Mesenteric fat pad (tissue), 1 donor: ENCODE results near the gene SPAM1. TPM values are rescaled to one million over a fixed set of nuclear protein-coding genes. Genes with fewer than 3 reads are reported as not detected.
"Not testable (repeated sequence)": the region's sequence is repeated elsewhere in the genome, so short reads cannot be mapped to it uniquely, and the experiment has no call there.

ENCODE experiments used
- DNase-seq: peaks from one replicate; pipeline ENCODE4 v3.0.0-alpha.2; 2020; ENCODE audit warnings: low spot score
- long read RNA-seq: library from polyadenylated mRNA; unstranded; transcript quantifications from one replicate; pipeline ENCODE4 v2.0.0, GENCODE V29; 2020
- total RNA-seq: library from RNA; stranded (reverse); fragmentation: NEBNext Ultra II Directional; extraction: Animal tissue kit (Norgen Biotek cat#: 25700); gene quantifications from one replicate; pipeline ENCODE4 v1.2.1, GENCODE V29; 2021
- donor health status: DM: yes; HTN: yes; CAD: no.

Gene SPAM1, protein sequence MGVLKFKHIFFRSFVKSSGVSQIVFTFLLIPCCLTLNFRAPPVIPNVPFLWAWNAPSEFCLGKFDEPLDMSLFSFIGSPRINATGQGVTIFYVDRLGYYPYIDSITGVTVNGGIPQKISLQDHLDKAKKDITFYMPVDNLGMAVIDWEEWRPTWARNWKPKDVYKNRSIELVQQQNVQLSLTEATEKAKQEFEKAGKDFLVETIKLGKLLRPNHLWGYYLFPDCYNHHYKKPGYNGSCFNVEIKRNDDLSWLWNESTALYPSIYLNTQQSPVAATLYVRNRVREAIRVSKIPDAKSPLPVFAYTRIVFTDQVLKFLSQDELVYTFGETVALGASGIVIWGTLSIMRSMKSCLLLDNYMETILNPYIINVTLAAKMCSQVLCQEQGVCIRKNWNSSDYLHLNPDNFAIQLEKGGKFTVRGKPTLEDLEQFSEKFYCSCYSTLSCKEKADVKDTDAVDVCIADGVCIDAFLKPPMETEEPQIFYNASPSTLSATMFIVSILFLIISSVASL
- not detected for total RNA-seq
- long read RNA-seq: 0 reads

DNA sequence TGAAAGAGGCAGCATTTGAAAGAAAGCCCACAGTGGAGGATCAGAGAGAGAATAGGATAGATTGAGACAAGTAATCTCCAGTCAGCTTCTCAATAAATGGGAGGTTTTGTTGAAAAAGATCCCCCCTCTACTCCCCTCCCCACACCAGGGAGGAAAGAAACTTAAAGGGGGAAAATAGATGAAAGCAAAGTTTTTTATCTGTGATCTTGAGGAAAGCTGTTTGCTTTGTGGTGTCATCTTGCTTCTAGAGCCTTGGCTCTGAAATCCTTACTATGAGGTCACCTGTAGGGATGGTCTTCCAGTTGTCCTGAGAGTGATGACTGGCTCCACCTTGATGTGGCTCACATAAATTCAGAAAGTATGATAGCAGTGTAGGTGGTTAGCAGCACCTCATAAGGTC lies at the start of gene SPAM1:
Gene SPAM1, plus strand, starts transcription at position 301 of the 400 bp plus-strand sequence. CDS start 28,330 bp downstream, outside the sequence.
- DNase-seq: no peak

DNA sequence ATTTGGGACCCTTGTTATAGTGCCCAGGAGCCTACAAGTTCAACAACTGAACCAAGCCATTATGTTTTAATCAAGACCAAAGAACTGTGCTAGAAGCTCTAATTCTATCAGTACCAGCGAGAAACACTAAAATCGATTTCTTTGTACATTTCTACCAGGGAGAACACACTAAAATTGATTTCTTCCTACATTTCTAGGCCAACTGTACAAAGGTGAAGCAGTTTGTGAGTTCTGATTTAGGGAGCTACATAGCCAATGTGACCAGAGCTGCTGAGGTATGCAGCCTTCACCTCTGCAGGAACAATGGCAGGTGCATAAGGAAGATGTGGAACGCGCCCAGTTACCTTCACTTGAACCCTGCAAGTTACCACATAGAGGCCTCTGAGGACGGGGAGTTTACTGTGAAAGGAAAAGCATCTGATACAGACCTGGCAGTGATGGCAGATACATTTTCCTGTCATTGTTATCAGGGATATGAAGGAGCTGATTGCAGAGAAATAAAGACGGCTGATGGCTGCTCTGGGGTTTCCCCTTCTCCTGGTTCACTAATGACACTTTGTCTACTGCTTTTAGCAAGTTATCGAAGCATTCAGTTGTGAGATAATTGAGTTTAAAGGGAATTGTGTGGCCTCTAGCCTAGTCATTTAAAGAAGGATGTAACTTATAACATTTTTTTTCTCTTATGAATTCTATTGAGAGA lies 48.3 kb upstream of the SPAM1 start:
- DNase-seq: no peak

DNA sequence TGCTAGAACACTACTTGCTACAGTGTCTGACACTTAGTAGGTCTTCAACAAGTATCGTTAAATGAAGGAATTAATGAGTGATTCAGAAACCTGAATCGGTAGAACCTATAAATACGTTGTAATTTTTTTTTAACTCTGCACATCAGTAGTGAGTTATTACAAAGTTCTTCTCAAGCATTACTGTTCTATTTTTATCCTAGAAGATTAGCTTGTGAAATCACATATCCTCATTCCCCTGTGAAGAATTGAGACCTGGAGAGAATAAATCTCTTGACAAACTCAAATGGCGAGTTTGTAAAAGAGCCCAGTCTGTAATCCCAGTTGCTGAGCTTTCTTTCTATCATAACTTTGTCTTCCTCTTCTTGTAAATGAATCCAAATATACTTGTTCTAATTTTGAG lies 45.4 kb upstream of the SPAM1 start:
- DNase-seq: no peak

DNA sequence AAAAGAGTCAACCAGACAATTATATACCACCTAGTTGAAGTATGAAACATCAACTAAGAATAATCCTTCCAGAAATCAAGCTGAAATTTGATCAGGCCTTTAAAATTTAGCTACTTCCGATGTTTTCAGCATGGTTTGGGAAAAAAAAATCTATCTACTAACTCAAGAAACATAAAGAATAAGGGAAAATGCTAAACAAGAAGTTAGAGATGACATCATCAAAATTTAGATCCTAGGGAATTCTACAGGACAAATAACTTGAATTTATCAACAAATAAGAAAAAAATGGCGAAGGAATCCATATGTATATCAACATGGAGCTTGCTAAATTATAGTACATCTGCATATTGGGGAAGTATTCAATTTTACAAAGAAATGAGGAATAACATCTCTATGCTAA lies 43.7 kb upstream of the SPAM1 start:
- no peak for DNase-seq

DNA sequence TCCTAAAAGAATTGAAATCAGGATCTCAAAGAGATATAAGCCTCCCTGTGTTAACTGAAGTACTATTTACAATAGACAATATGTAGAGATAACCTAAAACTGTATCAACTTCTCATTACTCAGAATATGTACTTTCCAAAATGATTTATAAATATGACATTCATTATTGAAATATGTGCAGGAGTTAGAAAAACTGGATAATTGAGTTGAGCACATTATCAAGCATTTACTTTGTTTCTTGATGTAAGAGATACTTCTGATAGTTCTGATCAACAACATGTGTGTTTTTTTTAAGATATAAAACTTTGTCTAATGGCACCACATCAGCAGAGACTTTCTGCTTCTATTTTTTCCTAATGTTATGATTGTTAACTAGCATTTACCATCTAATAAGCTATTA lies 41.9 kb upstream of the SPAM1 start:
- no peak for DNase-seq

DNA sequence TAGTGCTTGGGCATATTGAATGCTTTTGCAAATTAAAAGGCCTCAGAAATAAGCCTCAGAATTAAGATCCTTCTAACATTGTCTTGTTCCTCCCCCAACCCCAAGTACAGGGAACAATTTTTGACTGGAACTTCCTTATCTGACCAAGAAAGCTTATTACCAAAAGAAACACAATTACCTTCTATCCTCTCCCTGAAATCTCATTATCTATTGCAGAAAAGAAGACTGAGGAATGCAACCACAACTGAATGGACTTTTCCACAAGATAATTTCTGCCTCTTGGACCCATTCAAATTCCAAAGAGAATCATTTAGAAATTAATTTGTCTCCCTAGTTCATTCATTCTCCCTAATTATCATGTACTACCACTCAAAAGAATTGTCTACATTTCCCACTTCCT lies 36.8 kb upstream of the SPAM1 start:
- no peak for DNase-seq

DNA sequence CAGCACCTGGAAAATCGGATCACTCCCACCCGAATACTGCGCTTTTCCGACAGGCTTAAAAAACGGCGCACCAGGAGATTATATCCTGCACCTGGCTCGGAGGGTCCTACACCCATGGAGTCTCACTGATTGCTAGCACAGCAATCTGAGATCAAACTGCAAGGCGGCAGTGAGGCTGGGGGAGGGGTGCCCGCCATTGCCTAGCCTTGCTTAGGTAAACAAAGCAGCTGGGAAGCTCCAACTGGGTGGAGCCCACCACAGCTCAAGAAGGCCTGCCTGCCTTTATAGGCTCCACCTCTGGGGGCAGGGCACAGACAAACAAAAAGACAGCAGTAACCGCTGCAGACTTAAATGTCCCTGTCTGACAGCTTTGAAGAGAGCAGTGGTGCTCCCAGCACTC lies 30.3 kb upstream of the SPAM1 start:
- DNase-seq: not testable (repeated sequence)

DNA sequence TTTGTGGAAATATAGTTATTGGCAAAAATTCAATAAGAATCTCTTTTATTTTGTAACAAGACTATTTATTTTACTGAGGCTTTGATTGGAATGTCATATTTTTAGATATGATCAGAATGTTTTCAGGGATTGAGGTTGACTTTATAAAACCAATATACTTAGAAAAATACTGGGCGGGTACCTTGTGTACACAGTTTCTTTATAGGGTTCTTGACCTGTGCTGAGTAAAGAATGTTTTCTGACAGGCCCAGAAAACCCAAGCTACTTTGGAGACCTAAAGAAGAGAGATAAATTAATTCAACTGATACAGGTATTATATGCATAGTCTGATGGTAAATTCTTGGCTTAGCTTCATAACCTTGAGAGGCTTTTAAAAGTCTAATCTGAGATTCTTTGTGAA lies 23.9 kb upstream of the SPAM1 start:
- DNase-seq: no peak

DNA sequence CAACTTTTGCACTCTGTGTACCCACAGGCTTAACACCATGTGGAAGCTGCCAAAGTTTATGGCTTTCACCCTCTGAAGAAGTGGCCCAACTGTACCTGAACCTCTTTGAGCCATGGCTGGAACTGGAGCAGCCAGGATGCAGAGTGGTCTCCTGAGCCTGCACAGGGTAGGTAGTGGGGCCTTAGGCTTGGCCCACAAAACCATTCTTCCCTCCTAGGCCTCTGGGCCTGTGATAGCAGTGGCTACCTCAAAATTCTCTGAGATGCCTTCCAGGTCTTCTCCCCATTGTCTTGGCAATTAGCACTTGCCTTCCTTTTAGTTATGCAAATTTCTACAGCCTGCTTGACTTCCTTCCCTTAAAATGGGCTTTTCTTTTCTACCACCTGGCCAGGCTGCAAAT lies 19.3 kb upstream of the SPAM1 start:
- no peak for DNase-seq

DNA sequence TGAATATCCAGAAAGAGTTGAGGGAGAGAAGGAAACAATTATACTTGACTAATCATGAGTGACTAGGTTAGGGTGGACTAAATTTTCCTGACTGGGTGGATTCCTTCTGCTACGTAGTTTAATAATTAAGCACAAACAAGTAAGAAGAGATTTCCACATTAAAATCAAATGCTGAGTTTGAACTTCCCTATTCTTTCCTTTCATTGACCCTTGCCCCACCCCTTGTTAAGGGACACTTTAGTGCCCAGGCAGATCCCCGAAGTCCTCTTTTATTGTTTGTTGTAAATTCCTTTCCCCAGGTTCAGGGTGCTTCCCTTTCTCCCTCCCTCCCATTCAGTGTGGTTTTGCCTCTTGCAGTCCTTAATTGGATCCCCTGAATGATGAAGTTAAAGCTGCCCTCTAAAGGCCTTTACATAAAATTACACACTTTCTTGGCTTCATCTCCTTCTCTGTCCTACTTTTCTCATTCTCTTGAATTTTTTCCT lies 8.8 kb upstream of the SPAM1 start:
- no peak for DNase-seq

DNA sequence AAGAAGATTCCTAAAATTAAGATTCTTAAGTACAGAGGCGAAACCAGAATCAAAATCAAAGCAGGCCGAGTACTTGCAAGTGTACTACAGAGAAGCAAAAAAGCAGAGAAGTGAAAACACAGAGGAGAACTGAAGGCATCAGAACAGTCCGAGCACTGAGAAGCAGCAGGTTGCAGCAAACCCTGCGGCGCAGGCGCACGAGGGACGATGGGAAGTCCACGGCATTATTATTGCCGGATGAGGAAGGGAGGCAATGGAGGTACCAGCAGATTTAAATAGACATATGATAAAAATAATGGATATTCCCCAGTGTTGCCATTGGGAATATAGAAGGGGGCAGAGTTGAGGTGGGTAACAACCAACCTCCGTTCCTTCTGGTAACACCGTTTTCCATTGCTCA lies 7.2 kb upstream of the SPAM1 start:
- DNase-seq: no peak

DNA sequence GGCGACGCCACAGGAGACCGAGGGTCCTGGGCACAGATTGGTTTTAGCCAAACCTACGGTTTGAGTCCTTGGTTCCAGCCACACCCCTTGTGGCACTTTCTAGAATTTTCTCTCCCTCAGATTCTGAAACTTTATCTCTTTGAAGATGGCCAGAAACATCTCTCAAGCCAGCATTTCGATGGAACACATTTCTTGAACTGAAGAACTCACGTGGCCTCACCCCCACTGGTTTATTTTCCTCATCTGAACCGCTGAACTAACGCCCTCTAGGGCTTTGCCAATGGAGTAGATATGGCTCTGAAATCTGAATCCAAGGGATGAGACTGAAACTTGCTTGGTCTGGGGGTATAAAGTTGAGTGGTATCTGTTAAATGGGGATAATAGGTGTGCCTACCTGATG lies 6.7 kb upstream of the SPAM1 start:
- DNase-seq: no peak

DNA sequence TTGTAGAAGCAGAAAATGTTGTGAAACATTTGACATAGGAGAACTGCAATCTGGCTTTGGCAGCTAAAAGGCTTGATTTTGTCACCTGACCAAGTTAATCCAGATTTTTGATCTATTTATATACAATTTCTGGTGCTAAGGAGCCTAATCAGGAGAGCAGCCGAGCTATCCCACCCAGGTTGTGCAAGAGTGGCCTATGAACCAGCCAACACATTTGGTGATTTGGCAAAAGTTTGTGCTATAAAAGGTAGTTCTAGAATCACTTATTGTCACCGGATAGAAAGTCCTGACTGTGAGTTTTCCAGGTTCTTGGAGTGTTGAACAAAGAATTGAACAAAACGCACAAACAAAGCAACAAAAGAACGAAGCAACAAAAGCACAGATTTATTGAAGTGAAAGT lies 1.4 kb upstream of the SPAM1 start:
- DNase-seq: no peak

DNA sequence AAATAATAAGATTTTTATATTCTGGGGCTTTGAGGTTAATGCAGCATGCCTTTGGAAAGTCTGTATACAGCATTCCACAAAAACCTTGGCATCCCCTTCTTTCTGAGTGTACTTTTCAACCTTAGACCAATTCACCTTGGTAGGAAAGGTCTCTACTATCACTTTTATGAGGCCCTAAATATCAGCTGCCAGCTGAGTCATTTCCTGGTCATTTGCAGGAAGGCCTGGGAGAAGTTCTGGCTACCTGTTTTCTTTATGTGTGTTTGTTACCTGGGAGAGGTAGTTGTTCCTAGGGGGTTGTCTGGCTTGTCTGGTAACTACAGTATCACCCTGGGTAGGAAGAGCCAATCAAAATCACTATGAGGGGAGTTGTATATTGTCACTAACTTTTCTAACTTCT lies 4.1 kb downstream of the SPAM1 start:
- DNase-seq: no peak

DNA sequence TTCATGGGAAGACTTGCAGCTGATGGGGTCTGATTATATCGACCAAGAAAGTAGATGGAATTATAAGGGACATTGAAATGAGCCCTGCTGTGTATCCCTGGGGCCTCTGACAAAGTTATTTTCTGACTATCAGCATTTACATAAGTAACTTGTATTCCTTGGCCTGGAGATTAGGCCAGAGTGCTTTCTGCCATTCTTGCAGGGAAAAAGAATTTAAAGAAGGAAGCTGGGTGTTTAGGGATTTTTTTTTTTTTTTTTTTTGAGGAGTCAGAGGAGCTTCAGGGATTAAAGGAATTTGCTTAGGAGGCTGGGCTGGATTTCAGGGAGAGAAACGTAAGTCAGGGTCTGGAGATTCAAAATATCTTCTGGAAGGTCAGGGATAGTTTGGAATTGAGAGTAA lies 4.6 kb downstream of the SPAM1 start:
- no peak for DNase-seq

DNA sequence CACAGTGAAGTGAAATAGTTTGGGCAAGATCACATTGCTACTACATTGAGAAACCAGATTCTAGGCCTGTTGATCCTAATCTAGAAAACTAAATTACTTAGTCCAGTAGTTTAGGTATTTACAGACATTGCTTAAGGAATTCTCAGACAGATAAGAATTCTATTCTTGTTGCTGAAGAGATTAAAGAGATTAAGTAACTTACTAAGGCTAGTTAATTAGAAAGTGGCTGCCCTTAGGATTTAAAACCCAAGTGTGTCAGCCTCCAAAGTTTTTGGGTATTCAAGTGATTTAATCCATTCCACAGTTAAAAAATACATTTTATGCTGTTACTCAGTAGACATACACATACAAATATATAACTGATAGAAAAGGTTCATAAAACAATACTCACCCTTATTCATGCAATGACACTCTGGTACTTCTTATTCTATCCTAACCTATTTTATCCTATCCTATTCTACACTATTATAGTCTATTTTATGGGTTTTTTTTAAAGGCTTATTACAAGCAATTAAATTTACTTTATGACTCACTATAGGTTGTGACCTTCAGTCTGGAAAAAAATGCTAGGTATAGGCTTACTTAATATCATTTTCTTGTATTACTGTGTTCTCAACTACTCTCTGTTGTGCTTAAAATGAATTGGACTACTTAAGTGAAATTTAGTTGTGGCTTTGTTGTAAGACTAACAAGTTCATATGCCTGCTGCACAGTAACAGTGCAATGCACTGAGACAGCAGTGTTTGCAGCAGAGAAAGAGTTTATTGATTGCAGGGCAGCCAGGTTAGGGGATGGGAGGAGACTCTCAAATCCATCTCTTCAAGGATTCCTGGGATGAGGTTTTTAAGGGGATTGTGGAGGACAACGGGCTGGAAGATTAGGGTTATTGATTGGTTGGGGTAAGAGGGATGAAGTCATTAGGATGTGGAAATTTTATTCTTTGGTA lies 10.7 kb downstream of the SPAM1 start:
- no peak for DNase-seq

DNA sequence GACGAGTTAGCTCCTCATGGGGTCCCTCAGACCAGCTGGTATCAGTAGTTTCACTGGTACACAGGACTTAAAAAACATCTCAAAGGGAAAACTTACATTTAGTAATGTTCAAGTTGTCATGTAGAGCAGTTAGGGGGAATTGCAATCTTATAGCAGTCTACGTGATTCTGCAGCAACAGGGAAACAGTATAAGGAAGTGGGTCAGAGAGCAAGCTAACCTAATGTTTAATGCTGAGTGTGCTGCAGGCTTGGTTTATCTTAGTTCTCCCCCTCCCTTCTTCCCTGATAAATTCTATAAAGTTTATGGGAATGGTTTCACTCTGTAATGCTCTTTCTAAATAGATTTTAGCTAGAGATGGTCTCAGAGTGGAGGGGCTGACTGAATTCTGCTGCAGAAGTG lies 11.3 kb downstream of the SPAM1 start:
- no peak for DNase-seq

DNA sequence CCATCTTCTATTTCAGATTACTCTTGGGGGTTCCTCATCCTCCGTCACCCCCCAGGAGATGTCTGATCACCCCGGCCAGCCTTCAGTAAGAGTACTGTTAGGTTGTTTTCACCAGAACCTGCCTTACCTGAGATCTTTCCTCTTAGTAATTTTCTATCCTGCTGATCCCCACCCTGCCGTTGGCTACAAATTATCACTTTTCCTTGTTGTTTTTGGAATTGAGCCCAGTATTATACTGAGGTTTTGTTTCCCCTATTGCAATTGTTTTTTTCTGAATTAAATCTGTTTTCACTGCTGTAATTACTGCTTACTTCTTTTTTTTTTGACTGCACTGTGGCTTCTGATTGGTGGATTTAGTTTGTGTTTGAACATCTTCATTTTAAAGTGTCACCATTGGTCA lies 14.7 kb downstream of the SPAM1 start:
- no peak for DNase-seq

DNA sequence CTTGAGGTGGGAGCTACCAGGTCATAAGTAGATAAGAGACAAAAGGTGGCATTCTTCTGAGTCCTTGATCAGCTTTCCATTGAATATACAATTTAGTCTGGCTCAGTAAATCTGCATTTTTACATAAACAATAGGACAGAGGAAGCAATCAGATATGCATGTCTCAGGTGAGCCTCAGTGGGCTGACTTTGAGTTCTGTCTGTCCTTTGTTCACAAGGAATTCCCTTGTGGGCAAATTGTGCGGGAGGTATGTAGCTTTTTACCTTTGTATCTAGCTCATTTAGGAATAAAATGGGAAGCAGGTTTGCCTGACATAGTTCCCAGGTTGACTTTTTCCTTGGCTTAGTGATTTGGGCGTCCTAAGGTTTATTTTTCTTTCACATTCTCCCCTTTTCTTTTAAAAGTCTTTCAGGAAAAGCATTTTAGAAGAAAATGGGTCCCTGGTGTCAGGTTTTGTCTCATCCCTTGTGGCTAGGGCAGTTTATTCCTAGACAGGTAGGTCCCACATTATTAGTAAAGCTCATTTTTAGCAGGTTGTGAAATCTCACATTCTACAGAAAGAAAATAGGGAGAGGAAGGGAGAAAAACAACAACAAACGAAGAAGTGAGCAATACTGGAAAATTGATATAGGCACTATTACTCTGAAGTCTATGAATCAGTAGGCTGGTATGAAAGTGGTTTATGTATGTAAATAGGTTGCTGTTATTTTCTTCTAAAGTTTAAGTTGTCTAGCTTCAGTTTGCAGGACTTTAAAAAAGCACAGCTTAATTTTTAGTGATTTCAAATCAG lies 16.5 kb downstream of the SPAM1 start:
- no peak for DNase-seq

DNA sequence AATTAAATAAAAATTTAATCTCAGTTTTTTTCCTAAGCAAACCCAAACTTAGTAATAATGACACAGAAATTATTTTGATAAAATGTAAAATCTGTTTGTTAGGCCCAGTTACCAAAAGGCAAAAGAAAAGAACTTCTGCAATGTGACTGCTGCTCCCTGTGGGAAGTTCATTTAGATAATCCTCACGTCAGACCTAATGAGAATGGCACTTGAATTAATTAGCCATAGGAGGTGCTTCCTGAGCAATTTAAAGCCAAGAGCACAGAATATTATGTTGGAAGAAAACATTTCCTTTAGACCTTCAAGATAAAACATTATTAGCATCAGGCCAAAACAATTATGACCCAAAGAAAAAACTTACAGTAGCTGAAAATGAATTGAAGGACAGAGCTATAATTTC lies 19.4 kb downstream of the SPAM1 start:
- no peak for DNase-seq

DNA sequence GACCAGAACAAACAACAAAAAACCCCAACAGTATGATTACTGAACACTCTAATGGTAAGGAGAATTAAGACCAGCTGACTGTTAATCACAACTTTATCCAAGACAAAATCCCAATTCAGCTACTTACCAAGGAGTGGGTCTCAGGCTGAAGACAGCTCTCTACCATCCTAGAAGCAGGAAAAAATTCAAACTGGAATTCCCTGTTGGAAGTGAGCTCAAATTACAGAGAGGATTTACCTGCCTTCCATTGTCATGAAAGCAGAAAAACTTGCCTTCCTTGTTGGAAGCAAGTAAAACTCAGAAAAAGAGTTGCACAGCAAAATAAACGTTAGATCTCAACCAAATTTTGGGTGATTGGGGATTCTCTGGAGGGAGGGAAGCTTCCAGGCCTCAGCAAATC lies 20.9 kb downstream of the SPAM1 start:
- no peak for DNase-seq
